OCI-LY1 (cell line): ENCODE results near the gene ROCK2.

Source experiments
- H2AFZ ChIP-seq: fragments of 200-600 bp; sonication (generic), shearing (Covaris generic); 2 replicates; pipeline ENCODE4 v1.6.0; 2014; ENCODE audit warnings: antibody characterized with exemption, mild to moderate bottlenecking, low read length
- H3F3A ChIP-seq: fragments of 200-600 bp; sonication (generic), shearing (Covaris generic); 2 replicates; pipeline ENCODE4 v1.6.0; 2014; ENCODE audit warnings: mild to moderate bottlenecking, antibody characterized with exemption, low read length, moderate library complexity; ENCODE audit not compliant: insufficient read depth
- H3K27ac ChIP-seq: fragments of 200-600 bp; sonication (generic); 2 replicates; pipeline ENCODE4 v1.5.1; 2014; ENCODE audit warnings: low read length, mixed run types, mild to moderate bottlenecking, low read depth; ENCODE audit not compliant: poor library complexity, severe bottlenecking
- H3K27me3 ChIP-seq: fragments of 200-600 bp; sonication (generic); 2 replicates; pipeline ENCODE4 v1.6.0; 2014; ENCODE audit warnings: antibody characterized with exemption, mild to moderate bottlenecking, low read length, moderate library complexity; ENCODE audit not compliant: insufficient read depth
- H3K36me3 ChIP-seq: fragments of 200-600 bp; sonication (generic); 2 replicates; pipeline ENCODE4 v1.6.1; 2014; ENCODE audit warnings: mild to moderate bottlenecking, antibody characterized with exemption, low read length, moderate library complexity, mixed read lengths; ENCODE audit not compliant: insufficient read depth
- H3K4me1 ChIP-seq: fragments of 200-600 bp; sonication (generic); 2 replicates; pipeline ENCODE4 v1.5.1; 2014; ENCODE audit warnings: mild to moderate bottlenecking, low read length, moderate library complexity; ENCODE audit not compliant: insufficient read depth, severe bottlenecking
- H3K4me2 ChIP-seq: fragments of 200-600 bp; sonication (generic), shearing (Covaris generic); 2 replicates; pipeline ENCODE4 v1.6.1; 2014; ENCODE audit warnings: low read length
- H3K4me3 ChIP-seq: fragments of 200-600 bp; sonication (generic); 2 replicates; pipeline ENCODE4 v1.5.1; 2014; ENCODE audit warnings: low read length, low read depth, mild to moderate bottlenecking, mixed read lengths; ENCODE audit not compliant: poor library complexity, severe bottlenecking
- H3K79me2 ChIP-seq: fragments of 200-600 bp; shearing (Covaris generic); 2 replicates; pipeline ENCODE4 v1.6.1; 2016; ENCODE audit warnings: mixed run types, low read length, mixed read lengths; ENCODE audit not compliant: insufficient read depth
- H3K9ac ChIP-seq: fragments of 200-600 bp; sonication (generic), shearing (Covaris generic); 2 replicates; pipeline ENCODE4 v1.6.1; 2014; ENCODE audit warnings: mild to moderate bottlenecking, low read length, mixed read lengths
- H3K9me2 ChIP-seq: fragments of 200-600 bp; sonication (generic), shearing (Covaris generic); 2 replicates; pipeline ENCODE4 v1.6.1; 2014; ENCODE audit warnings: low read depth, mild to moderate bottlenecking, low read length, mixed read lengths
- H3K9me3 ChIP-seq: fragments of 200-600 bp; shearing (Covaris generic); 2 replicates; pipeline ENCODE4 v1.6.1; 2014; ENCODE audit warnings: low read length, mixed read lengths
- H4K20me1 ChIP-seq: fragments of 200-600 bp; sonication (generic), shearing (Covaris generic); 2 replicates; pipeline ENCODE4 v1.6.0; 2016; ENCODE audit warnings: mild to moderate bottlenecking, low read length; ENCODE audit not compliant: insufficient read depth
- EZH2 ChIP-seq: fragments of 200-600 bp; sonication (generic), shearing (Covaris generic); IDR thresholded peaks from 2 replicates; pipeline ENCODE4 v1.8.0; 2017; ENCODE audit warnings: borderline replicate concordance, mixed run types, mild to moderate bottlenecking, antibody characterized with exemption, low read length, moderate library complexity, mixed read lengths
- TF ChIP-seq, protein P1 (sequence below): fragments of 200-600 bp; sonication (generic), shearing (Covaris generic); IDR thresholded peaks from 2 replicates; pipeline ENCODE4 v1.5.1; 2017; ENCODE audit warnings: mild to moderate bottlenecking, antibody characterized with exemption, low read length, moderate library complexity, mixed read lengths

Gene ROCK2

GRCh38 chr2:11133238-11133935 lies 211.0 kb downstream of the ROCK2 start:
- Histone ChIP-seq H3K4me2 (peak overlapping the region; percentile 64), H3K79me2 (no peaks in the 10 kb centered on the region), H3K9me2 (no peaks in the 10 kb centered on the region), H3K9ac (no peak overlapping the region; the same call in 1 of the 2 replicates), H3K4me3 (peak overlapping the region; percentile 41), H3K27me3 (no peaks in the 10 kb centered on the region), H2AFZ (peak overlapping the region; percentile 42; the same call in 1 of the 2 replicates), H4K20me1 (no peaks in the 10 kb centered on the region), H3F3A (no peaks in the 10 kb centered on the region), H3K9me3 (no peaks in the 10 kb centered on the region), H3K4me1 (peaks cover 22% of the 10 kb centered on the region), H3K27ac (no peak overlapping the region), H3K36me3 (no peaks in the 10 kb centered on the region)
- TF ChIP-seq, protein P1, sequence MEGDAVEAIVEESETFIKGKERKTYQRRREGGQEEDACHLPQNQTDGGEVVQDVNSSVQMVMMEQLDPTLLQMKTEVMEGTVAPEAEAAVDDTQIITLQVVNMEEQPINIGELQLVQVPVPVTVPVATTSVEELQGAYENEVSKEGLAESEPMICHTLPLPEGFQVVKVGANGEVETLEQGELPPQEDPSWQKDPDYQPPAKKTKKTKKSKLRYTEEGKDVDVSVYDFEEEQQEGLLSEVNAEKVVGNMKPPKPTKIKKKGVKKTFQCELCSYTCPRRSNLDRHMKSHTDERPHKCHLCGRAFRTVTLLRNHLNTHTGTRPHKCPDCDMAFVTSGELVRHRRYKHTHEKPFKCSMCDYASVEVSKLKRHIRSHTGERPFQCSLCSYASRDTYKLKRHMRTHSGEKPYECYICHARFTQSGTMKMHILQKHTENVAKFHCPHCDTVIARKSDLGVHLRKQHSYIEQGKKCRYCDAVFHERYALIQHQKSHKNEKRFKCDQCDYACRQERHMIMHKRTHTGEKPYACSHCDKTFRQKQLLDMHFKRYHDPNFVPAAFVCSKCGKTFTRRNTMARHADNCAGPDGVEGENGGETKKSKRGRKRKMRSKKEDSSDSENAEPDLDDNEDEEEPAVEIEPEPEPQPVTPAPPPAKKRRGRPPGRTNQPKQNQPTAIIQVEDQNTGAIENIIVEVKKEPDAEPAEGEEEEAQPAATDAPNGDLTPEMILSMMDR = no peak
- TF ChIP-seq EZH2 = no peak

GRCh38 chr2:11132036-11132671 lies 212.3 kb downstream of the ROCK2 start:
- Histone ChIP-seq H3K4me2 (peak overlapping the region; percentile 64), H3K36me3 (no peaks in the 10 kb centered on the region), H3K27me3 (no peaks in the 10 kb centered on the region), H3K9me2 (no peaks in the 10 kb centered on the region), H2AFZ (peak overlapping the region; percentile 31), H3K9ac (peak overlapping the region; percentile 10; the same call in 1 of the 2 replicates), H3K79me2 (no peaks in the 10 kb centered on the region), H3K27ac (no peak overlapping the region), H4K20me1 (no peaks in the 10 kb centered on the region), H3K4me3 (peak overlapping the region; percentile 41), H3K9me3 (no peaks in the 10 kb centered on the region), H3K4me1 (peaks cover 22% of the 10 kb centered on the region), H3F3A (no peaks in the 10 kb centered on the region)
- TF ChIP-seq, protein P1 = no peak

- Histone ChIP-seq H3K4me3 (no peak overlapping the region), H3F3A (no peaks in the 10 kb centered on the region), H3K9ac (no peak overlapping the region), H3K36me3 (no peaks in the 10 kb centered on the region), H3K4me1 (peaks cover 22% of the 10 kb centered on the region), H3K9me3 (no peaks in the 10 kb centered on the region), H3K4me2 (no peak overlapping the region), H3K9me2 (no peaks in the 10 kb centered on the region), H4K20me1 (no peaks in the 10 kb centered on the region), H3K79me2 (no peaks in the 10 kb centered on the region), H3K27me3 (no peaks in the 10 kb centered on the region), H2AFZ (no peak overlapping the region), H3K27ac (no peak overlapping the region)
- TF ChIP-seq, protein P1 = no peak
- TF ChIP-seq EZH2 = no peak
Measured at GRCh38 chr2:11131166-11131920, 213.1 kb downstream of the ROCK2 start.
